K562 (cell line): ENCODE results near the gene TKTL1. TPM values are rescaled to one million over a fixed set of nuclear protein-coding genes. Genes with fewer than 3 reads are reported as not detected.

Experiments
- ATAC-seq: fragments of 200-7000 bp; cut with Tn5 transposase; 3 replicates; pipeline ENCODE4 v1.9.1; 2020; ENCODE audit warnings: moderate library complexity
- BruUV-seq: library from RNA; stranded (reverse); fragments of 400-500 nt; replicated peaks from 2 replicates; lab custom pipeline; 2021; lab: Mats Ljungman, UMichigan
- CTCF ChIA-PET: fragments of 300-600 bp; formaldehyde crosslinking; extraction: SDS; loops from one replicate; lab custom pipeline; 2021; ENCODE audit warnings: low intra/inter-chr PET ratio; lab: Yijun Ruan, JAX
- POLR2A ChIA-PET: fragments of 300-600, 350-650 bp; sonication (Branson Sonifier 250); formaldehyde crosslinking; extraction: SDS; loops from one replicate; lab custom pipeline; 2021; ENCODE audit warnings: antibody characterized with exemption, inconsistent platforms; lab: Yijun Ruan, JAX
- DNase-seq, 4 experiments: peaks; one replicate each; pipeline versions ENCODE4 v3.0.0 to v3.0.0-alpha.2; 2011 to 2018; ENCODE audit warnings: low spot score in 3 of 4, mixed read lengths in 3 of 4; ENCODE audit errors: extremely low read depth in 1 of 4
- FAIRE-seq: peaks from 2 replicates; lab custom pipeline; 2011; peaks lifted over from hg19 to GRCh38; lab: Jason Lieb, UNC
- H2AFZ ChIP-seq: 2 replicates; pipeline ENCODE4 v1.6.0; 2011; ENCODE audit warnings: low read depth, low read length, control low read depth, inconsistent platforms
- H3K27ac ChIP-seq: fragments of 200-600 bp; 3 replicates; pipeline ENCODE4 v1.8.0; 2011; ENCODE audit warnings: low read depth, mild to moderate bottlenecking, control low read depth, inconsistent platforms, low read length, moderate library complexity, mixed read lengths; ENCODE audit errors: extremely low read depth
- H3K27me3 ChIP-seq, 2 experiments: fragments of 300-600 bp in 1 of 2; 2 replicates in 1 of 2; 3 replicates in 1 of 2; pipeline versions ENCODE4 v1.6.0 to v1.8.0; 2011; ENCODE audit warnings: inconsistent platforms in 2 of 2, low read length in 2 of 2, mild to moderate bottlenecking in 1 of 2, mixed read lengths in 1 of 2, moderate library complexity in 1 of 2; ENCODE audit not compliant: control insufficient read depth in 2 of 2, insufficient read depth in 2 of 2
- H3K36me3 ChIP-seq: fragments of 300-600 bp; 3 replicates; pipeline ENCODE4 v1.8.0; 2011; ENCODE audit warnings: mild to moderate bottlenecking, low read length, inconsistent platforms; ENCODE audit not compliant: control insufficient read depth, insufficient read depth
- H3K4me1 ChIP-seq, 2 experiments: fragments of 200-600 bp in 1 of 2; replicated peaks in 1 of 2; 2 replicates in 1 of 2; 3 replicates in 1 of 2; pipeline versions ENCODE4 v1.5.1 to v1.8.0; 2011; ENCODE audit warnings: inconsistent platforms in 2 of 2, low read length in 2 of 2, mild to moderate bottlenecking in 1 of 2, mixed read lengths in 1 of 2, moderate library complexity in 1 of 2; ENCODE audit not compliant: control insufficient read depth in 2 of 2, insufficient read depth in 2 of 2
- H3K4me2 ChIP-seq: 2 replicates; pipeline ENCODE4 v1.6.1; 2011; ENCODE audit warnings: low read length, control low read depth, inconsistent platforms, mixed read lengths; ENCODE audit not compliant: insufficient read depth
- H3K4me3 ChIP-seq: fragments of 200-600 bp; sonication (generic), shearing (Covaris generic); 2 replicates; pipeline ENCODE4 v1.5.1; 2016; ENCODE audit warnings: control low read depth, inconsistent platforms
- H3K79me2 ChIP-seq: fragments of 200-600 bp; 3 replicates; pipeline ENCODE4 v1.8.0; 2011; ENCODE audit warnings: low read length, inconsistent platforms; ENCODE audit not compliant: control insufficient read depth, insufficient read depth
- H3K9ac ChIP-seq, 2 experiments: 2 replicates each; pipeline versions ENCODE4 v1.6.0 to v1.6.1; 2011; ENCODE audit warnings: low read depth in 2 of 2, low read length in 2 of 2, control low read depth in 1 of 2, inconsistent platforms in 1 of 2, mild to moderate bottlenecking in 1 of 2, mixed read lengths in 1 of 2; ENCODE audit not compliant: insufficient read depth in 1 of 2
- H3K9me1 ChIP-seq: one replicate; pipeline ENCODE4 v1.6.0; 2011; ENCODE audit warnings: inconsistent platforms, mild to moderate bottlenecking, low read length, moderate library complexity; ENCODE audit not compliant: control insufficient read depth, insufficient read depth
- H3K9me3 ChIP-seq: replicated peaks from 2 replicates; pipeline ENCODE4 v1.5.1; 2011; ENCODE audit warnings: low read depth, low read length, inconsistent platforms; ENCODE audit not compliant: control insufficient read depth, insufficient read depth
- H4K20me1 ChIP-seq: replicated peaks from 2 replicates; pipeline ENCODE4 v1.6.1; 2011; ENCODE audit warnings: low read length, inconsistent platforms, mixed read lengths; ENCODE audit not compliant: control insufficient read depth, insufficient read depth
- MCM5 ChIP-seq: fragments of 450-650 bp; IDR thresholded peaks from 2 replicates; pipeline ENCODE4 v1.6.1; 2016; ENCODE audit warnings: low read depth
- POLR2A ChIP-seq: fragments of 450-650 bp; conservative IDR thresholded peaks from 2 replicates; pipeline ENCODE4 v1.6.1; 2016
- POLR2G ChIP-seq: fragments of 200-400 bp; formaldehyde crosslinking; IDR thresholded peaks from 2 replicates; pipeline ENCODE4 v1.6.1; 2017; ENCODE audit warnings: low read depth, mild to moderate bottlenecking, antibody characterized with exemption, low read length, moderate library complexity
- RBFOX2 ChIP-seq: fragments of 200-400 bp; formaldehyde crosslinking; IDR thresholded peaks from 2 replicates; pipeline ENCODE4 v1.6.1; 2017; ENCODE audit warnings: low read depth, mild to moderate bottlenecking, low read length, moderate library complexity
- YY1 ChIP-seq, 3 experiments: IDR thresholded peaks; 2 replicates each; pipeline ENCODE4 v1.6.1; 2011; ENCODE audit warnings: low read length in 2 of 3, mild to moderate bottlenecking in 2 of 3, moderate library complexity in 2 of 3, borderline replicate concordance in 1 of 3, control low read depth in 1 of 3, low read depth in 1 of 3; ENCODE audit not compliant: insufficient read depth in 3 of 3, insufficient replicate concordance in 2 of 3, control insufficient read depth in 1 of 3, insufficient read length in 1 of 3; ENCODE audit errors: extremely low read depth in 1 of 3
- ZNF263 ChIP-seq: sonication (generic); formaldehyde crosslinking; IDR thresholded peaks from 2 replicates; pipeline ENCODE4 v1.8.0; 2022; ENCODE audit warnings: mild to moderate bottlenecking, missing genetic modification reagents, borderline replicate concordance
- WGBS: fragments of 100-300 bp; shearing (Covaris generic); methylation state at CpG from one replicate; pipeline ENCODE4 v1.1.6; 2016; ENCODE audit warnings: low coverage, mixed read lengths; ENCODE audit not compliant: insufficient coverage; ENCODE audit errors: missing lambda C conversion rate; 5-methylcytosine and 5-hydroxymethylcytosine counted together
- in situ Hi-C: fragments of 300-500 bp; cut with MboI; formaldehyde crosslinking; loops from 4 replicates; pipeline ENCODE4 v1.15.0; 2018; ENCODE audit warnings: inconsistent platforms, mixed read lengths
- intact Hi-C: fragments of 100-400 bp; cut with micrococcal nuclease; formaldehyde crosslinking; loops from 2 replicates; pipeline ENCODE4 v1.14.2; 2022
- polyA plus RNA-seq, 8 experiments: library from polyadenylated mRNA; depleted of rRNA in 4 of 8; stranded (reverse) in 5 of 8; unstranded in 3 of 8; fragments of >200 nt; fragmentation: Nextera tagmentation in 2 of 8; fragmentation: Illumina TruSeq in 1 of 8; extraction: Ambion mirVana in 2 of 8; extraction: Trizol in 1 of 8; gene quantifications; 2 replicates each; pipeline versions ENCODE4 v1.2.1 to v1.2.3, GENCODE V29; 2011 to 2014; ENCODE audit warnings: inconsistent platforms in 1 of 8, missing spikeins in 1 of 8
- total RNA-seq, 7 experiments: library from RNA; depleted of rRNA in 6 of 7; stranded (reverse); fragments of >200 nt in 6 of 7; fragmentation: Illumina TruSeq in 2 of 7; extraction: Trizol in 2 of 7; gene quantifications; 2 replicates each; pipeline versions ENCODE4 v1.2.1 to v1.2.3, GENCODE V29; 2011 to 2021; ENCODE audit warnings: low replicate concordance in 1 of 7

TKTL1 gene
- total and polyA plus RNA-seq, 9 of the 15 experiments (the other 6 are each of a cell fraction or from before 2014, with no cell fraction given), result 0.18 to 0.71 (median 0.38) TPM

GRCh38 chrX:154362085-154362742, 66.6 kb downstream of the TKTL1 start:
- H3K9ac ChIP-seq, result 0 out of 4 replicates have a peak overlapping the region, but pooled peaks of 1 of the 2 experiments have one; percentile 14
- H3K4me2 ChIP-seq, result no peak overlapping the region
- CTCF ChIA-PET, result no interaction called here
- TF ChIP-seq YY1 (IDR thresholded peaks at IDR 0.05; ENCODE audit: borderline replicate concordance in 1 of 3, control insufficient read depth in 1 of 3, extremely low read depth in 1 of 3, insufficient read depth in 3 of 3, insufficient read length in 1 of 3, insufficient replicate concordance in 2 of 3, low read depth in 1 of 3, low read length in 2 of 3) (no peak), MCM5 (no peak), POLR2A (0 out of 2 replicates have a peak, but pooled peaks have one; percentile 9), POLR2G (peak; percentile 69), ZNF263 (CRISPR knock-in tag) (no peak), RBFOX2 (peak; percentile 66; the same call in 1 of the 2 replicates)
- TF ChIP-seq, all 486 proteins: peak for 3
- no peaks in the 10 kb centered on the region for H3K9me1 ChIP-seq
- H3K4me1 ChIP-seq, result peaks cover 0 to 32% of the 10 kb centered on the region in 2 experiments; a peak in 2 of 5 replicates
- H3K79me2 ChIP-seq, result peaks cover 22% of the 10 kb centered on the region
- no peak overlapping the region for H3K27ac ChIP-seq
- no peak for ATAC-seq
- BruUV-seq, result no TSS peak
- no peaks in the 10 kb centered on the region; the same call in 1 of the 2 replicates for H4K20me1 ChIP-seq
- no peak for FAIRE-seq
- no peak for DNase-seq
- H3K9me3 ChIP-seq, result no peaks in the 10 kb centered on the region
- peaks cover 94% of the 10 kb centered on the region; the same call in 2 of the 3 replicates for H3K36me3 ChIP-seq
- intact Hi-C loops (no loop called here), in situ Hi-C loops (no loop called here)
- POLR2A ChIA-PET, result interaction anchor here (0.6 to 1.5 kb wide), 7 partner anchors 9 to 36 kb away, joined by 3 to 4 read pairs (median 3); partner anchors contain the start of gene RPL10
- H2AFZ ChIP-seq, result no peak overlapping the region
- WGBS, result 90% methylated on average over 20 of the region's 30 CpGs
- H3K27me3 ChIP-seq, result no peaks in the 10 kb centered on the region
- no peak overlapping the region for H3K4me3 ChIP-seq
